ENCODE measurements around the gene MYO16. TPM values are rescaled to one million over a fixed set of nuclear protein-coding genes. Genes with fewer than 3 reads are reported as not detected.
"Not testable (repeated sequence)": the region's sequence is repeated elsewhere in the genome, so short reads cannot be mapped to it uniquely, and the experiment has no call there.

The MYO16 gene
- total and polyA plus RNA-seq, 2 donors (not counting 1 experiment from before 2014, with no cell fraction given), result under 0.01 to 0.01 TPM

GRCh38 chr13:109213714-109214113, 584.3 kb downstream of the MYO16 start:
- Histone ChIP-seq H3K79me2 (ENCODE audit: control insufficient read depth, insufficient read depth, low read length) (no peaks in the 10 kb centered on the region), H4K20me1 (ENCODE audit: control insufficient read depth, extremely low read depth, insufficient read depth, low read length) (no peaks in the 10 kb centered on the region), H3K27ac (ENCODE audit: insufficient read depth, low read length) (no peak overlapping the region), H3K27me3 (ENCODE audit: control insufficient read depth, insufficient read depth, low read length) (no peaks in the 10 kb centered on the region), H3K9ac (ENCODE audit: insufficient read depth, low read length) (no peak overlapping the region), H3K4me1 (ENCODE audit: control insufficient read depth, extremely low read depth, insufficient read depth, low read length) (no peaks in the 10 kb centered on the region), H3K9me3 (ENCODE audit: control insufficient read depth, insufficient read depth, low read depth, low read length) (no peaks in the 10 kb centered on the region), H3K36me3 (ENCODE audit: control insufficient read depth, insufficient read depth, low read length) (no peaks in the 10 kb centered on the region), H2AFZ (ENCODE audit: low read length) (no peak overlapping the region), H3K4me3 (replicated peaks in 1 of 4; ENCODE audit: control extremely low read depth in 1 of 4, insufficient read depth in 1 of 4, low read depth in 3 of 4, low read length in 4 of 4) (no peak overlapping the region), H3K4me2 (ENCODE audit: extremely low read depth, insufficient read depth, low read length) (no peak overlapping the region)
- no peak for TF ChIP-seq EZH2 (IDR thresholded peaks at IDR 0.05; ENCODE audit: low read length, missing control alignments)
- TF ChIP-seq CTCF (conservative IDR thresholded peaks at IDR 0.05 in 1 of 2, IDR thresholded peaks at IDR 0.05 in 1 of 2; ENCODE audit: low read depth in 1 of 2, low read length in 2 of 2), result no peak
- DNase-seq (ENCODE audit: low read depth in 2 of 2), result no peak

- H3K4me3 ChIP-seq (replicated peaks in 1 of 4; ENCODE audit: control extremely low read depth in 1 of 4, insufficient read depth in 1 of 4, low read depth in 3 of 4, low read length in 4 of 4), result no peak overlapping the region
- no peak overlapping the region for H3K4me2 ChIP-seq (ENCODE audit: extremely low read depth, insufficient read depth, low read length)
- peak in 1 of 2 donors; percentile 15 for DNase-seq (ENCODE audit: low read depth in 2 of 2)
- no peak for TF ChIP-seq CTCF (conservative IDR thresholded peaks at IDR 0.05 in 1 of 2, IDR thresholded peaks at IDR 0.05 in 1 of 2; ENCODE audit: low read depth in 1 of 2, low read length in 2 of 2)
- no peak for TF ChIP-seq EZH2 (IDR thresholded peaks at IDR 0.05; ENCODE audit: low read length, missing control alignments)
- H3K36me3 ChIP-seq (ENCODE audit: control insufficient read depth, insufficient read depth, low read length), result no peaks in the 10 kb centered on the region
- H3K27ac ChIP-seq (ENCODE audit: insufficient read depth, low read length), result no peak overlapping the region
- no peaks in the 10 kb centered on the region for H3K79me2 ChIP-seq (ENCODE audit: control insufficient read depth, insufficient read depth, low read length)
- H3K27me3 ChIP-seq (ENCODE audit: control insufficient read depth, insufficient read depth, low read length), result no peaks in the 10 kb centered on the region
- no peaks in the 10 kb centered on the region for H3K9me3 ChIP-seq (ENCODE audit: control insufficient read depth, insufficient read depth, low read depth, low read length)
- no peaks in the 10 kb centered on the region for H4K20me1 ChIP-seq (ENCODE audit: control insufficient read depth, extremely low read depth, insufficient read depth, low read length)
- no peak overlapping the region for H3K9ac ChIP-seq (ENCODE audit: insufficient read depth, low read length)
- H2AFZ ChIP-seq (ENCODE audit: low read length), result no peak overlapping the region
- H3K4me1 ChIP-seq (ENCODE audit: control insufficient read depth, extremely low read depth, insufficient read depth, low read length), result no peaks in the 10 kb centered on the region
Measured at GRCh38 chr13:109214393-109214792, 585.0 kb downstream of the MYO16 start.

GRCh38 chr13:109215377-109215776, 586.0 kb downstream of the MYO16 start:
- H3K4me2 ChIP-seq (ENCODE audit: extremely low read depth, insufficient read depth, low read length), result no peak overlapping the region
- H3K9ac ChIP-seq (ENCODE audit: insufficient read depth, low read length), result no peak overlapping the region
- no peaks in the 10 kb centered on the region for H3K36me3 ChIP-seq (ENCODE audit: control insufficient read depth, insufficient read depth, low read length)
- no peaks in the 10 kb centered on the region for H3K9me3 ChIP-seq (ENCODE audit: control insufficient read depth, insufficient read depth, low read depth, low read length)
- H3K79me2 ChIP-seq (ENCODE audit: control insufficient read depth, insufficient read depth, low read length), result no peaks in the 10 kb centered on the region
- no peak overlapping the region for H3K27ac ChIP-seq (ENCODE audit: insufficient read depth, low read length)
- no peaks in the 10 kb centered on the region for H3K4me1 ChIP-seq (ENCODE audit: control insufficient read depth, extremely low read depth, insufficient read depth, low read length)
- DNase-seq (ENCODE audit: low read depth in 2 of 2), result no peak
- no peak overlapping the region for H2AFZ ChIP-seq (ENCODE audit: low read length)
- TF ChIP-seq CTCF (conservative IDR thresholded peaks at IDR 0.05 in 1 of 2, IDR thresholded peaks at IDR 0.05 in 1 of 2; ENCODE audit: low read depth in 1 of 2, low read length in 2 of 2) (no peak), EZH2 (IDR thresholded peaks at IDR 0.05; ENCODE audit: low read length, missing control alignments) (no peak)
- H3K27me3 ChIP-seq (ENCODE audit: control insufficient read depth, insufficient read depth, low read length), result no peaks in the 10 kb centered on the region
- no peak overlapping the region for H3K4me3 ChIP-seq (replicated peaks in 1 of 4; ENCODE audit: control extremely low read depth in 1 of 4, insufficient read depth in 1 of 4, low read depth in 3 of 4, low read length in 4 of 4)
- no peaks in the 10 kb centered on the region for H4K20me1 ChIP-seq (ENCODE audit: control insufficient read depth, extremely low read depth, insufficient read depth, low read length)

GRCh38 chr13:109217510-109217909, 588.1 kb downstream of the MYO16 start:
- DNase-seq (ENCODE audit: low read depth in 2 of 2); H4K20me1 ChIP-seq (ENCODE audit: control insufficient read depth, extremely low read depth, insufficient read depth, low read length); H3K27me3 ChIP-seq (ENCODE audit: control insufficient read depth, insufficient read depth, low read length); H3K9ac ChIP-seq (ENCODE audit: insufficient read depth, low read length); H3K36me3 ChIP-seq (ENCODE audit: control insufficient read depth, insufficient read depth, low read length); H2AFZ ChIP-seq (ENCODE audit: low read length); H3K4me3 ChIP-seq (replicated peaks in 1 of 4; ENCODE audit: control extremely low read depth in 1 of 4, insufficient read depth in 1 of 4, low read depth in 3 of 4, low read length in 4 of 4); H3K79me2 ChIP-seq (ENCODE audit: control insufficient read depth, insufficient read depth, low read length); H3K4me2 ChIP-seq (ENCODE audit: extremely low read depth, insufficient read depth, low read length); H3K27ac ChIP-seq (ENCODE audit: insufficient read depth, low read length); H3K4me1 ChIP-seq (ENCODE audit: control insufficient read depth, extremely low read depth, insufficient read depth, low read length); H3K9me3 ChIP-seq (ENCODE audit: control insufficient read depth, insufficient read depth, low read depth, low read length): not testable (repeated sequence)
